Neural progenitor cell (in vitro differentiated cells): ENCODE measurements around the gene PPP6R1. TPM values are rescaled to one million over a fixed set of nuclear protein-coding genes. Genes with fewer than 3 reads are reported as not detected.
A peak's percentile ranks its signal among the peaks of the same experiment; 100 is the strongest.

Experiments
- DNase-seq: peaks from one replicate; pipeline ENCODE4 v3.0.0-alpha.2; 2016; ENCODE audit warnings: low spot score
- H2AFZ ChIP-seq: fragments of 200-600 bp; sonication (generic); replicated peaks from 2 replicates; pipeline ENCODE4 v1.6.1; 2016; ENCODE audit warnings: antibody characterized with exemption
- H3F3A ChIP-seq: fragments of 200-600 bp; sonication (generic); 2 replicates; pipeline ENCODE4 v1.6.1; 2016; ENCODE audit warnings: antibody characterized with exemption, low read depth
- H3K27ac ChIP-seq: fragments of 200-600 bp; sonication (generic); 2 replicates; pipeline ENCODE4 v1.5.1; 2016; ENCODE audit warnings: mild to moderate bottlenecking
- H3K27me3 ChIP-seq: fragments of 200-600 bp; sonication (generic); 2 replicates; pipeline ENCODE4 v1.6.1; 2016; ENCODE audit warnings: mild to moderate bottlenecking, moderate library complexity
- H3K36me3 ChIP-seq: fragments of 200-600 bp; sonication (generic); 2 replicates; pipeline ENCODE4 v1.5.1; 2016
- H3K4me1 ChIP-seq: fragments of 200-600 bp; sonication (generic); 2 replicates; pipeline ENCODE4 v1.6.1; 2016; ENCODE audit warnings: mixed run types
- H3K4me2 ChIP-seq: fragments of 200-600 bp; sonication (generic); 2 replicates; pipeline ENCODE4 v1.6.1; 2016
- H3K4me3 ChIP-seq: fragments of 200-600 bp; sonication (generic); 2 replicates; pipeline ENCODE4 v1.5.1; 2016
- H3K79me2 ChIP-seq: fragments of 200-600 bp; sonication (generic); 2 replicates; pipeline ENCODE4 v1.6.1; 2016; ENCODE audit warnings: low read depth
- H3K9ac ChIP-seq: fragments of 200-600 bp; sonication (generic); 2 replicates; pipeline ENCODE4 v1.6.1; 2016
- H3K9me3 ChIP-seq: fragments of 200-600 bp; sonication (generic); 2 replicates; pipeline ENCODE4 v1.5.1; 2016; ENCODE audit warnings: low read depth
- H4K20me1 ChIP-seq: fragments of 200-600 bp; sonication (generic); 2 replicates; pipeline ENCODE4 v1.6.1; 2016; ENCODE audit warnings: low read depth
- H3K27ac Mint-ChIP-seq: 3 replicates; pipeline ENCODE4 v1.8.0; 2021; ENCODE audit warnings: mixed read lengths
- H3K27me3 Mint-ChIP-seq: 2 replicates; pipeline ENCODE4 v1.8.0; 2022; ENCODE audit warnings: low read depth, mild to moderate bottlenecking, inconsistent platforms, moderate library complexity, mixed read lengths; ENCODE audit not compliant: insufficient read depth
- H3K36me3 Mint-ChIP-seq: 3 replicates; pipeline ENCODE4 v1.8.0; 2021; ENCODE audit warnings: mixed read lengths
- H3K4me1 Mint-ChIP-seq: 3 replicates; pipeline ENCODE4 v1.8.0; 2021; ENCODE audit warnings: mixed read lengths
- H3K4me3 Mint-ChIP-seq: 3 replicates; pipeline ENCODE4 v1.8.0; 2021; ENCODE audit warnings: mild to moderate bottlenecking, moderate library complexity, mixed read lengths
- H3K9me3 Mint-ChIP-seq: 3 replicates; pipeline ENCODE4 v1.8.0; 2020; ENCODE audit warnings: mixed read lengths
- CTCF ChIP-seq: fragments of 200-600 bp; sonication (generic); IDR thresholded peaks from 2 replicates; pipeline ENCODE4 v1.5.1; 2017; ENCODE audit warnings: antibody characterized with exemption, mild to moderate bottlenecking
- EZH2 ChIP-seq: fragments of 200-600 bp; sonication (generic); IDR thresholded peaks from 2 replicates; pipeline ENCODE4 v1.6.1; 2017; ENCODE audit warnings: antibody characterized with exemption, mild to moderate bottlenecking, moderate library complexity
- EZH2phosphoT487 ChIP-seq: fragments of 200-600 bp; sonication (generic); IDR thresholded peaks from 2 replicates; pipeline ENCODE4 v1.6.1; 2017; ENCODE audit warnings: antibody characterized with exemption
- total RNA-seq: library from RNA; depleted of rRNA; stranded (reverse); fragments of >200 nt; gene quantifications from 2 replicates; pipeline ENCODE4 v1.2.3, GENCODE V29; 2015; ENCODE audit warnings: low replicate concordance

Gene PPP6R1
- total RNA-seq, 1 donor from 2014 or later = 13.1 TPM

- no peaks in the 10 kb centered on the region for H3K9me3 ChIP-seq
- no peaks in the 10 kb centered on the region for H3K27me3 ChIP-seq
- no peak overlapping the region for H3K4me2 ChIP-seq
- no peak for DNase-seq
- H4K20me1 ChIP-seq = no peaks in the 10 kb centered on the region
- no peaks in the 10 kb centered on the region for H3K79me2 ChIP-seq
- no peak overlapping the region for H3K9ac ChIP-seq
- Mint-ChIP-seq H3K27me3 (no peaks in the 10 kb centered on the region), H3K9me3 (peaks cover 5% of the 10 kb centered on the region), H3K4me3 (no peak overlapping the region), H3K27ac (no peak overlapping the region), H3K36me3 (peaks cover 34% of the 10 kb centered on the region), H3K4me1 (peaks cover 4% of the 10 kb centered on the region)
- no peaks in the 10 kb centered on the region for H3K36me3 ChIP-seq
- no peaks in the 10 kb centered on the region for H3K4me1 ChIP-seq
- no peak overlapping the region for H2AFZ ChIP-seq
- no peak overlapping the region for H3K27ac ChIP-seq
- TF ChIP-seq EZH2 (no peak), CTCF (no peak), EZH2phosphoT487 (no peak)
- H3F3A ChIP-seq = no peaks in the 10 kb centered on the region
- no peak overlapping the region for H3K4me3 ChIP-seq
Observed at GRCh38 chr19:55272142-55272541, 13.3 kb upstream of the PPP6R1 start.

GRCh38 chr19:55270172-55270942, 11.5 kb upstream of the PPP6R1 start:
- H3K79me2 ChIP-seq = no peaks in the 10 kb centered on the region
- no peaks in the 10 kb centered on the region for H3K4me1 Mint-ChIP-seq
- no peak overlapping the region for H3K9ac ChIP-seq
- no peaks in the 10 kb centered on the region for H4K20me1 ChIP-seq
- H3K4me3 Mint-ChIP-seq = no peak overlapping the region
- H3K9me3 ChIP-seq = no peaks in the 10 kb centered on the region
- peaks cover 37% of the 10 kb centered on the region for H3K36me3 Mint-ChIP-seq
- H3K4me3 ChIP-seq = no peak overlapping the region
- H3K27ac ChIP-seq = no peak overlapping the region
- H3K4me1 ChIP-seq = no peaks in the 10 kb centered on the region
- TF ChIP-seq EZH2phosphoT487 (no peak), CTCF (no peak), EZH2 (no peak)
- no peak overlapping the region for H3K4me2 ChIP-seq
- no peaks in the 10 kb centered on the region for H3F3A ChIP-seq
- peak overlapping the region; percentile 32 for H3K27ac Mint-ChIP-seq
- no peaks in the 10 kb centered on the region for H3K27me3 ChIP-seq
- H3K36me3 ChIP-seq = no peaks in the 10 kb centered on the region
- no peak for DNase-seq
- no peak overlapping the region for H2AFZ ChIP-seq
- peaks cover 13% of the 10 kb centered on the region for H3K9me3 Mint-ChIP-seq
- peaks cover 4% of the 10 kb centered on the region for H3K27me3 Mint-ChIP-seq

- no peak overlapping the region for H2AFZ ChIP-seq
- no peak overlapping the region for H3K4me2 ChIP-seq
- Mint-ChIP-seq H3K27me3 (peaks cover 6% of the 10 kb centered on the region), H3K9me3 (peaks cover 13% of the 10 kb centered on the region), H3K36me3 (peaks cover 34% of the 10 kb centered on the region), H3K4me3 (no peak overlapping the region), H3K27ac (no peak overlapping the region), H3K4me1 (no peaks in the 10 kb centered on the region)
- TF ChIP-seq EZH2phosphoT487 (no peak), CTCF (no peak), EZH2 (no peak)
- no peaks in the 10 kb centered on the region for H3K27me3 ChIP-seq
- no peaks in the 10 kb centered on the region for H3F3A ChIP-seq
- H3K36me3 ChIP-seq = no peaks in the 10 kb centered on the region
- DNase-seq = no peak
- H3K9me3 ChIP-seq = no peaks in the 10 kb centered on the region
- H3K79me2 ChIP-seq = no peaks in the 10 kb centered on the region
- H3K27ac ChIP-seq = no peak overlapping the region
- H3K4me3 ChIP-seq = no peak overlapping the region
- H3K9ac ChIP-seq = no peak overlapping the region
- no peaks in the 10 kb centered on the region for H3K4me1 ChIP-seq
- H4K20me1 ChIP-seq = no peaks in the 10 kb centered on the region
Observed at GRCh38 chr19:55269299-55269698, 10.5 kb upstream of the PPP6R1 start.
